Testis (tissue), 3 donors: Measurements from ENCODE around the gene PMM2. TPM values are rescaled to one million over a fixed set of nuclear protein-coding genes. Genes with fewer than 3 reads are reported as not detected.
"Not testable (repeated sequence)": the region's sequence is repeated elsewhere in the genome, so short reads cannot be mapped to it uniquely, and the experiment has no call there.

Experiments used
- DNase-seq: peaks from one replicate; pipeline ENCODE4 v3.0.0-alpha.2; 2019
- H3K27ac ChIP-seq, 2 donors: fragments of 200-600 bp; sonication (generic); one replicate each; pipeline ENCODE4 v1.5.1; 2019
- H3K27me3 ChIP-seq: fragments of 200-600 bp; sonication (generic); one replicate; pipeline ENCODE4 v1.5.1; 2019
- H3K36me3 ChIP-seq: fragments of 200-600 bp; sonication (generic); one replicate; pipeline ENCODE4 v1.5.1; 2017; ENCODE audit warnings: low read depth; ENCODE audit errors: missing control alignments
- H3K4me1 ChIP-seq: fragments of 200-600 bp; sonication (generic); one replicate; pipeline ENCODE4 v1.5.1; 2019
- H3K4me3 ChIP-seq, 2 donors: fragments of 200-600 bp; sonication (generic); one replicate each; pipeline ENCODE4 v1.5.1; 2017 to 2019
- H3K9me3 ChIP-seq: fragments of 200-600 bp; sonication (generic); one replicate; pipeline ENCODE4 v1.5.1; 2017
- CTCF ChIP-seq, 3 experiments: fragments of 450-650 bp in 2 of 3; fragments of 200-600 bp in 1 of 3; sonication (generic) in 1 of 3; IDR thresholded peaks; one replicate each; pipeline ENCODE4 v1.5.1; 2016 to 2019; ENCODE audit warnings: antibody characterized with exemption in 3 of 3, mild to moderate bottlenecking in 2 of 3, moderate library complexity in 1 of 3
- POLR2A ChIP-seq: fragments of 450-650 bp; IDR thresholded peaks from one replicate; pipeline ENCODE4 v1.6.1; 2017; ENCODE audit warnings: antibody characterized with exemption, mild to moderate bottlenecking, moderate library complexity
- WGBS, 2 donors: methylation state at CpG; one replicate each; pipeline ENCODE4 v1.1.5; 2018; 5-methylcytosine and 5-hydroxymethylcytosine counted together
- intact Hi-C: fragments of 100-400 bp; cut with DNase I; formaldehyde crosslinking; loops from one replicate; pipeline ENCODE4 v1.15.1; 2023; ENCODE audit warnings: low total_unique reads
- polyA plus RNA-seq: library from polyadenylated mRNA; stranded (reverse); fragments of 350-450 nt; fragmentation: Illumina TruSeq; extraction: RNeasy Lipid Tissue Mini Kit (QIAGEN cat#74804); gene quantifications from one replicate; pipeline ENCODE4 v1.2.3, GENCODE V29; 2014; ENCODE audit warnings: low read depth, low replicate concordance; ENCODE audit not compliant: insufficient read depth
- total RNA-seq, 2 donors: library from RNA; depleted of rRNA; stranded (reverse); fragments of >200 nt; gene quantifications; one replicate each; pipeline ENCODE4 v1.2.3, GENCODE V29; 2016

PMM2 gene
- total and polyA plus RNA-seq, 3 donors from 2014 or later: 15.4 to 36.6 (median 25.8) TPM

GRCh38 chr16:8776129-8776584 is 21.5 kb upstream of the PMM2 start:
- Histone ChIP-seq H3K27me3 (no peaks in the 10 kb centered on the region), H3K4me3 (no peak overlapping the region), H3K27ac (no peak overlapping the region), H3K9me3 (no peaks in the 10 kb centered on the region), H3K4me1 (no peaks in the 10 kb centered on the region), H3K36me3 (no peaks in the 10 kb centered on the region)
- no peak for DNase-seq
- 83 to 86% methylated on average over 9 to 10 of the region's 12 CpGs for WGBS, 2 donors
- intact Hi-C loops: no loop called here
- TF ChIP-seq POLR2A (no peak), CTCF (IDR thresholded peaks at IDR 0.05) (no peak)

DNA sequence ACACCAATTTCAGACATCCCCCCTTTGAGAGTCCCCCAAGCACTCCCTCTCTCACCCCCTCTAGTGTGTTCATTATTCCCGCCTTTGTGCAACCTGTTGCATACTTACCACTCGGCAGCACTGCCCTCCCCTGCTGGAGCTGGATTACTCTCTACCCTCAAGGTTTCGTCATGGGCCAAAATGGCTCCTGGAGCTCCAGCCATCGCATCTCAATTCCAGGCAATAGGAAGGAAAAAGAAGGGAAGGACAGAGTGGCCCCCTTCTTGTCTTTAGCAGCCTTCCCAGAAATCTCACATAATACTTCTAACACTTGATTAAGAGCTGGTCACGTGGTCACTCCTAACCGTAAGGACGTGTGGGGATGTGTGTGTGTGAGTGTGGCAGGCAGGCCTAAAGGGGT is 20.4 kb upstream of the PMM2 start:
- no peak for DNase-seq
- Histone ChIP-seq H3K4me3 (no peak overlapping the region), H3K4me1 (no peaks in the 10 kb centered on the region), H3K36me3 (no peaks in the 10 kb centered on the region), H3K27me3 (no peaks in the 10 kb centered on the region), H3K9me3 (no peaks in the 10 kb centered on the region), H3K27ac (no peak overlapping the region)
- WGBS, 2 donors: 77 to 97% methylated on average over 7 of the region's 7 CpGs
- intact Hi-C loops: no loop called here
- TF ChIP-seq CTCF (IDR thresholded peaks at IDR 0.05) (no peak), POLR2A (no peak)

DNA sequence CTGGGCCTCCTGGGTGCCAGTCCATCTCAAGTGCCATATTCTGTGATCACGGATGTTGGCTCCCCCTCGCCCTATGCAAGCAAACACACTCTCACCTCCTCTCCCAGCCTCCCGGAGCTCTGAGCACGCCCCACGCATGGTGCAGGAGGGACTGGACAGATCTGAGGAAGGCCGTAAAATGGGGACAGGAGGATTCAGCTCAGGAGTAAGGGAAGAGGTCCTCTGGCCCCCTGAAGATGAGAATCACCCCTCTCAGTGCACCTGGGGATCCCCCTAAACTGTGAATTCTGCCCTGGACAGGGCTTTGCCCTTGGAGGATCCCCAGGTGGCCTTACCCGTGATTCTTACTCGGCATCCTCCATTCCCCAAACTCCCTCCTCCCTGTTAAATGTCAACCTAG is 15.8 kb upstream of the PMM2 start:
- no peak for TF ChIP-seq POLR2A
- no peak for TF ChIP-seq CTCF (IDR thresholded peaks at IDR 0.05)
- intact Hi-C loops: no loop called here
- Histone ChIP-seq H3K4me3 (no peak overlapping the region), H3K27me3 (no peaks in the 10 kb centered on the region), H3K36me3 (no peaks in the 10 kb centered on the region), H3K27ac (no peak overlapping the region), H3K4me1 (no peaks in the 10 kb centered on the region), H3K9me3 (no peaks in the 10 kb centered on the region)
- WGBS, 2 donors: 95 to 96% methylated on average over 8 of the region's 8 CpGs
- no peak for DNase-seq

GRCh38 chr16:8782673-8783072 is 15.0 kb upstream of the PMM2 start:
- H3K9me3 ChIP-seq: no peaks in the 10 kb centered on the region
- no peak for DNase-seq
- H3K4me1 ChIP-seq: no peaks in the 10 kb centered on the region
- TF ChIP-seq CTCF (IDR thresholded peaks at IDR 0.05) (no peak), POLR2A (no peak)
- 71 to 76% methylated on average over 6 of the region's 6 CpGs for WGBS, 2 donors
- intact Hi-C loops: no loop called here
- no peak overlapping the region for H3K4me3 ChIP-seq
- no peak overlapping the region for H3K27ac ChIP-seq
- H3K36me3 ChIP-seq: no peaks in the 10 kb centered on the region
- no peaks in the 10 kb centered on the region for H3K27me3 ChIP-seq

DNA sequence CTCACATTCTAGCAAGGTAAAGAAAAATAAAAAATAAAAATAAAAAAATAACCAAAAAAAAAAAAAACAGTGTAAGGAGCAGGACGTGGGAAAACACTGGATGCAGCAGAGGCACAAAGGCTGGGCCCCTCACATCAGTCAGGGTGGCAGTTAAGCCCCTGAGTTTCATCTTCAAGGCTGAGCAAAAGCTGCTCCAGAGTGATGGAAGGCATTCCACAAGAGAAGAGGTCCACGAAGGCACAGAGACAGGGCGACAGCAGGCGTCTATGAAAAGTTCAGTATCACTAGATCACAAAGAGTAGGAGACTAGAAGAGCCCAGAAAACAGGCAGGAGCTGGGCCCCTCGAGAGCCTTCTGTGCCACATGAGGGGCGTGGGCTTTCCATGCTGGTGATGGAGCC is 12.2 kb upstream of the PMM2 start:
- no peak overlapping the region for H3K4me3 ChIP-seq
- no peaks in the 10 kb centered on the region for H3K27me3 ChIP-seq
- H3K36me3 ChIP-seq: no peaks in the 10 kb centered on the region
- no peaks in the 10 kb centered on the region for H3K9me3 ChIP-seq
- intact Hi-C loops: no loop called here
- DNase-seq: no peak
- 81 to 84% methylated on average over 6 of the region's 6 CpGs for WGBS, 2 donors
- H3K27ac ChIP-seq: no peak overlapping the region
- H3K4me1 ChIP-seq: no peaks in the 10 kb centered on the region
- TF ChIP-seq POLR2A: no peak
- no peak for TF ChIP-seq CTCF (IDR thresholded peaks at IDR 0.05)

DNA sequence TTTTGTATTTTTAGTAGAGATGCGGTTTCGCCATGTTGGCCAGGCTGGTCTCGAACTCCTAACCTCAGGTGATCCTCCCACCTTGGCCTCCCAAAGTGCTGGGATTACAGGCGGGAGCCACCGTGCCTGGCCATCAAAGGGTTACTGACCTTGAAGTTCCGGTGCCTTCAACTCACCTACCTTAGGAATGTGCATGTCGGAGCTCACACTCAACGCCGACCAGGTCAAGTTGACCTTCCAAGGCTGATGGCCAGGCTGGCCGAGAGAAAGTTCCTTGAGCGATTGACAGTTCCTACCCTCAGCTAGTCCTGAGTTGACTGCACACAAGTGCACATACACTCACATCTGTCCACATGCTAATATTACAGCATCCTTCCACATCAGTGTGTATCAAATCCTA is 11.3 kb upstream of the PMM2 start:
- DNase-seq, H3K27ac ChIP-seq, H3K27me3 ChIP-seq, H3K9me3 ChIP-seq, H3K36me3 ChIP-seq, H3K4me1 ChIP-seq, H3K4me3 ChIP-seq, intact Hi-C loops: not testable (repeated sequence)
- WGBS, 2 donors: 80 to 86% methylated on average over 7 to 11 of the region's 11 CpGs
